HepG2 (cell line): ENCODE results near the gene TMCC1. TPM values are rescaled to one million over a fixed set of nuclear protein-coding genes. Genes with fewer than 3 reads are reported as not detected.

Source experiments
- ATAC-seq: fragments of 200-7000 bp; cut with Tn5 transposase; 3 replicates; pipeline ENCODE4 v1.9.1; 2020; ENCODE audit warnings: mild to moderate bottlenecking, moderate library complexity
- BruUV-seq: library from RNA; stranded (reverse); fragments of 400-500 nt; replicated peaks from 2 replicates; lab custom pipeline; 2021; lab: Mats Ljungman, UMichigan
- CTCF ChIA-PET: fragments of 300-600 bp; formaldehyde crosslinking; extraction: SDS; loops from one replicate; lab custom pipeline; 2021; ENCODE audit warnings: low total read pairs, inconsistent platforms, low intra/inter-chr PET ratio; lab: Yijun Ruan, JAX
- POLR2A ChIA-PET: fragments of 350-600 bp; sonication (Branson Sonifier 250); formaldehyde crosslinking; loops from one replicate; lab custom pipeline; 2020; ENCODE audit warnings: antibody characterized with exemption, inconsistent platforms; lab: Yijun Ruan, JAX
- DNase-seq: peaks from one replicate; pipeline ENCODE4 v3.0.0-alpha.2; 2015; ENCODE audit warnings: low spot score
- FAIRE-seq: peaks from 3 replicates; lab custom pipeline; 2011; peaks lifted over from hg19 to GRCh38; lab: Jason Lieb, UNC
- H2AFZ ChIP-seq: one replicate; pipeline ENCODE4 v1.6.1; 2011; ENCODE audit warnings: low read length, inconsistent platforms
- H3K27ac ChIP-seq: fragments of 300-600 bp; 3 replicates; pipeline ENCODE4 v1.8.0; 2011; ENCODE audit warnings: mixed run types, mild to moderate bottlenecking, mixed read lengths, low read length, inconsistent platforms; ENCODE audit not compliant: insufficient read depth; ENCODE audit errors: extremely low read length
- H3K27me3 ChIP-seq, 2 experiments: fragments of 200-600 bp in 1 of 2; 2 replicates in 1 of 2; 3 replicates in 1 of 2; pipeline versions ENCODE4 v1.6.0 to v1.8.0; 2011; ENCODE audit warnings: low read length in 2 of 2, mild to moderate bottlenecking in 2 of 2, moderate library complexity in 2 of 2, inconsistent platforms in 1 of 2; ENCODE audit not compliant: insufficient read depth in 2 of 2, control insufficient read depth in 1 of 2
- H3K36me3 ChIP-seq, 2 experiments: fragments of 200-600 bp in 1 of 2; replicated peaks in 1 of 2; 2 replicates in 1 of 2; 3 replicates in 1 of 2; pipeline versions ENCODE4 v1.5.1 to v1.8.0; 2011; ENCODE audit warnings: low read length in 2 of 2, inconsistent platforms in 1 of 2; ENCODE audit not compliant: insufficient read depth in 2 of 2, control insufficient read depth in 1 of 2
- H3K4me1 ChIP-seq: 2 replicates; pipeline ENCODE4 v1.5.1; 2012; ENCODE audit warnings: low read length, inconsistent platforms; ENCODE audit not compliant: insufficient read depth
- H3K4me2 ChIP-seq: 2 replicates; pipeline ENCODE4 v1.6.0; 2011; ENCODE audit warnings: low read depth, low read length, inconsistent platforms
- H3K4me3 ChIP-seq, 3 experiments: fragments of 200-600 bp in 1 of 3; sonication (generic), shearing (Covaris generic) in 1 of 3; replicated peaks in 1 of 3; 2 replicates each; pipeline ENCODE4 v1.5.1; 2011 to 2016; ENCODE audit warnings: low read length in 3 of 3, inconsistent platforms in 2 of 3, low read depth in 2 of 3, mild to moderate bottlenecking in 2 of 3, control low read depth in 1 of 3, mixed read lengths in 1 of 3; ENCODE audit not compliant: insufficient read depth in 1 of 3
- H3K79me2 ChIP-seq: one replicate; pipeline ENCODE4 v1.6.1; 2011; ENCODE audit warnings: low read length, inconsistent platforms; ENCODE audit not compliant: insufficient read depth
- H3K9ac ChIP-seq: 2 replicates; pipeline ENCODE4 v1.6.0; 2011; ENCODE audit warnings: mild to moderate bottlenecking, low read depth, low read length, inconsistent platforms; ENCODE audit not compliant: insufficient read depth
- H3K9me3 ChIP-seq: 2 replicates; pipeline ENCODE4 v1.5.1; 2012; ENCODE audit warnings: mild to moderate bottlenecking, low read length
- H4K20me1 ChIP-seq: 2 replicates; pipeline ENCODE4 v1.6.0; 2011; ENCODE audit warnings: inconsistent platforms, mild to moderate bottlenecking, low read length, moderate library complexity; ENCODE audit not compliant: insufficient read depth
- GATA4 ChIP-seq: sonication (generic); IDR thresholded peaks from 2 replicates; pipeline ENCODE4 v1.6.1; 2016; ENCODE audit warnings: antibody characterized with exemption, low read depth, borderline replicate concordance
- MAFK ChIP-seq, 2 experiments: IDR thresholded peaks in 1 of 2; conservative IDR thresholded peaks in 1 of 2; 2 replicates each; pipeline ENCODE4 v1.6.1; 2011; ENCODE audit warnings: improper control_type of control experiment in 2 of 2, low read length in 2 of 2
- POLR2AphosphoS5 ChIP-seq: IDR thresholded peaks from 2 replicates; pipeline ENCODE4 v1.6.1; 2012; ENCODE audit warnings: low read depth, low read length
- TEAD3 ChIP-seq: optimal IDR thresholded peaks from 2 replicates; pipeline ENCODE3; 2016; ENCODE audit warnings: borderline replicate concordance
- U2AF1 ChIP-seq: fragments of 200-400 bp; formaldehyde crosslinking; optimal IDR thresholded peaks from 2 replicates; pipeline ENCODE3; 2017; ENCODE audit warnings: mild to moderate bottlenecking, low read depth, low read length
- ZFP41 ChIP-seq: sonication (generic); formaldehyde crosslinking; IDR thresholded peaks from 2 replicates; pipeline ENCODE4 v1.4.0; 2020; ENCODE audit warnings: mild to moderate bottlenecking, missing genetic modification reagents, borderline replicate concordance
- ZNF33A ChIP-seq: sonication (generic); formaldehyde crosslinking; IDR thresholded peaks from 2 replicates; pipeline ENCODE4 v1.5.1; 2020; ENCODE audit warnings: missing genetic modification reagents, mild to moderate bottlenecking, moderate library complexity, borderline replicate concordance
- ZNF556 ChIP-seq: sonication (generic); formaldehyde crosslinking; IDR thresholded peaks from 2 replicates; pipeline ENCODE4 v1.4.0; 2020; ENCODE audit warnings: mild to moderate bottlenecking, missing genetic modification reagents, borderline replicate concordance
- ZNF678 ChIP-seq: sonication (generic); formaldehyde crosslinking; IDR thresholded peaks from 2 replicates; pipeline ENCODE4 v1.4.0; 2020; ENCODE audit warnings: mild to moderate bottlenecking, missing genetic modification reagents
- ZSCAN30 ChIP-seq: sonication (generic); formaldehyde crosslinking; IDR thresholded peaks from 2 replicates; pipeline ENCODE4 v1.5.0; 2020; ENCODE audit warnings: mild to moderate bottlenecking, missing genetic modification reagents
- WGBS: methylation state at CpG from one replicate; pipeline ENCODE4 v1.1.6; 2017; ENCODE audit warnings: low lambda C conversion rate; 5-methylcytosine and 5-hydroxymethylcytosine counted together
- in situ Hi-C: cut with HindIII; loops from 2 replicates; pipeline ENCODE4 v1.10.0; 2017; ENCODE audit warnings: low pct_unique_long_range_greater_than_20kb; ENCODE audit not compliant: extremely low pct_ligation_motif_present
- intact Hi-C: fragments of 100-400 bp; cut with micrococcal nuclease; formaldehyde crosslinking; loops from one replicate; pipeline ENCODE4 v1.10.0; 2022; ENCODE audit not compliant: unreplicated experiment
- polyA plus RNA-seq, 8 experiments: library from polyadenylated mRNA; depleted of rRNA in 3 of 8; stranded (reverse) in 7 of 8; unstranded in 1 of 8; fragments of >200 nt; fragmentation: Illumina TruSeq in 4 of 8; extraction: Trizol in 4 of 8; gene quantifications; 2 replicates each; pipeline versions ENCODE4 v1.2.1 to v1.2.3, GENCODE V29; 2011 to 2016; ENCODE audit warnings: low read depth in 4 of 8, missing spikeins in 1 of 8, mixed read lengths in 1 of 8; ENCODE audit not compliant: insufficient read depth in 1 of 8
- total RNA-seq, 5 experiments: library from RNA; depleted of rRNA; stranded (reverse); fragments of >200 nt; fragmentation: Illumina TruSeq; extraction: Trizol; gene quantifications; 2 replicates each; pipeline ENCODE4 v1.2.3, GENCODE V29; 2016; ENCODE audit warnings: low read depth in 1 of 5
- TF ChIP-seq, protein P1 (sequence below): IDR thresholded peaks from 2 replicates; pipeline ENCODE4 v1.4.0; 2020; ENCODE audit warnings: mild to moderate bottlenecking, missing genetic modification reagents
- TF ChIP-seq, protein P2 (sequence below): sonication (generic); formaldehyde crosslinking; IDR thresholded peaks from 2 replicates; pipeline ENCODE4 v1.5.0; 2020; ENCODE audit warnings: missing genetic modification reagents, mild to moderate bottlenecking, borderline replicate concordance

The TMCC1 gene
- total and polyA plus RNA-seq, 2 of the 13 experiments (the other 11 are each of a cell fraction or from before 2014, with no cell fraction given): 12.1 to 264 TPM

DNA sequence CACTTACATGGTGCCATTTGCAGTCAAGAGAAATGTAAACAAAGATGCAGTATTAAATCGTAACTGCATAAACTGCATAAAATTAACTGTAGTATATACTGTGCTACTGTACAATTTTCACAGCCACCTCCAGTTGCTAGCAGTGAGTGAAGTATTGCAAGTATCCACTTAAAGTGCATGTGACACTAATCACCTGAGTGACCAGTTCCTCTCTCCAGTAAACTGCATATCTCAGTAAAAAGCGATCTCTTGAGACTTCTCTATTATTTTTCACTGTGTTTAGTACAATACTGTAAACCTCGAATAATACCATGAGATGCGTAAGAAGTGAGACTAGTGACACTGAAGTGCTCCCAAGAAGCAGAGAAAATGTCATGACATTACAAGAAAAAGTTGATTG is 175.3 kb downstream of the TMCC1 start:
- no peak overlapping the region for H3K9ac ChIP-seq
- peaks cover 5% of the 10 kb centered on the region; the same call in 1 of the 2 replicates for H3K4me1 ChIP-seq
- no peak overlapping the region for H3K27ac ChIP-seq
- H3K4me3 ChIP-seq: no peak overlapping the region
- no peak for FAIRE-seq
- in situ Hi-C loops: no loop called here
- BruUV-seq: no TSS peak
- no peaks in the 10 kb centered on the region for H3K27me3 ChIP-seq
- H4K20me1 ChIP-seq: no peaks in the 10 kb centered on the region
- H3K4me2 ChIP-seq: no peak overlapping the region
- no peaks in the 10 kb centered on the region for H3K9me3 ChIP-seq
- no peak for DNase-seq
- H3K36me3 ChIP-seq: no peaks in the 10 kb centered on the region
- CTCF ChIA-PET: no interaction called here
- no peak overlapping the region for H2AFZ ChIP-seq
- 70% methylated on average over 4 of the region's 4 CpGs for WGBS
- TF ChIP-seq ZSCAN30 (CRISPR knock-in tag): no peak
- TF ChIP-seq ZNF556 (CRISPR knock-in tag): no peak
- TF ChIP-seq POLR2AphosphoS5: no peak
- no peak for TF ChIP-seq ZFP41 (CRISPR knock-in tag)
- TF ChIP-seq, protein P1, sequence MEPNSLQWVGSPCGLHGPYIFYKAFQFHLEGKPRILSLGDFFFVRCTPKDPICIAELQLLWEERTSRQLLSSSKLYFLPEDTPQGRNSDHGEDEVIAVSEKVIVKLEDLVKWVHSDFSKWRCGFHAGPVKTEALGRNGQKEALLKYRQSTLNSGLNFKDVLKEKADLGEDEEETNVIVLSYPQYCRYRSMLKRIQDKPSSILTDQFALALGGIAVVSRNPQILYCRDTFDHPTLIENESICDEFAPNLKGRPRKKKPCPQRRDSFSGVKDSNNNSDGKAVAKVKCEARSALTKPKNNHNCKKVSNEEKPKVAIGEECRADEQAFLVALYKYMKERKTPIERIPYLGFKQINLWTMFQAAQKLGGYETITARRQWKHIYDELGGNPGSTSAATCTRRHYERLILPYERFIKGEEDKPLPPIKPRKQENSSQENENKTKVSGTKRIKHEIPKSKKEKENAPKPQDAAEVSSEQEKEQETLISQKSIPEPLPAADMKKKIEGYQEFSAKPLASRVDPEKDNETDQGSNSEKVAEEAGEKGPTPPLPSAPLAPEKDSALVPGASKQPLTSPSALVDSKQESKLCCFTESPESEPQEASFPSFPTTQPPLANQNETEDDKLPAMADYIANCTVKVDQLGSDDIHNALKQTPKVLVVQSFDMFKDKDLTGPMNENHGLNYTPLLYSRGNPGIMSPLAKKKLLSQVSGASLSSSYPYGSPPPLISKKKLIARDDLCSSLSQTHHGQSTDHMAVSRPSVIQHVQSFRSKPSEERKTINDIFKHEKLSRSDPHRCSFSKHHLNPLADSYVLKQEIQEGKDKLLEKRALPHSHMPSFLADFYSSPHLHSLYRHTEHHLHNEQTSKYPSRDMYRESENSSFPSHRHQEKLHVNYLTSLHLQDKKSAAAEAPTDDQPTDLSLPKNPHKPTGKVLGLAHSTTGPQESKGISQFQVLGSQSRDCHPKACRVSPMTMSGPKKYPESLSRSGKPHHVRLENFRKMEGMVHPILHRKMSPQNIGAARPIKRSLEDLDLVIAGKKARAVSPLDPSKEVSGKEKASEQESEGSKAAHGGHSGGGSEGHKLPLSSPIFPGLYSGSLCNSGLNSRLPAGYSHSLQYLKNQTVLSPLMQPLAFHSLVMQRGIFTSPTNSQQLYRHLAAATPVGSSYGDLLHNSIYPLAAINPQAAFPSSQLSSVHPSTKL (CRISPR knock-in tag): no peak
- no peak for TF ChIP-seq ZNF678 (CRISPR knock-in tag)
- TF ChIP-seq GATA4: no peak
- no peak for TF ChIP-seq ZNF33A (CRISPR knock-in tag)
- TF ChIP-seq MAFK (conservative IDR thresholded peaks at IDR 0.05 in 1 of 2, IDR thresholded peaks at IDR 0.05 in 1 of 2; ENCODE audit: low read length in 2 of 2): no peak
- TF ChIP-seq U2AF1: no peak
- TF ChIP-seq, protein P2, sequence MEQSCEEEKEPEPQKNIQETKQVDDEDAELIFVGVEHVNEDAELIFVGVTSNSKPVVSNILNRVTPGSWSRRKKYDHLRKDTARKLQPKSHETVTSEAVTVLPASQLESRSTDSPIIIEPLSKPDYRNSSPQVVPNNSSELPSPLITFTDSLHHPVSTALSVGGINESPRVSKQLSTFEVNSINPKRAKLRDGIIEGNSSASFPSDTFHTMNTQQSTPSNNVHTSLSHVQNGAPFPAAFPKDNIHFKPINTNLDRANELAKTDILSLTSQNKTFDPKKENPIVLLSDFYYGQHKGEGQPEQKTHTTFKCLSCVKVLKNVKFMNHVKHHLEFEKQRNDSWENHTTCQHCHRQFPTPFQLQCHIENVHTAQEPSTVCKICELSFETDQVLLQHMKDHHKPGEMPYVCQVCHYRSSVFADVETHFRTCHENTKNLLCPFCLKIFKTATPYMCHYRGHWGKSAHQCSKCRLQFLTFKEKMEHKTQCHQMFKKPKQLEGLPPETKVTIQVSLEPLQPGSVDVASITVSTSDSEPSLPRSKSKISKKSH: no peak
- TF ChIP-seq TEAD3 (CRISPR knock-in tag): no peak
- POLR2A ChIA-PET: no interaction called here
- intact Hi-C loops: no loop called here
- H3K79me2 ChIP-seq: no peaks in the 10 kb centered on the region
- no peak for ATAC-seq
